ENCODE results near the gene RIMKLB.

RIMKLB gene

DNA sequence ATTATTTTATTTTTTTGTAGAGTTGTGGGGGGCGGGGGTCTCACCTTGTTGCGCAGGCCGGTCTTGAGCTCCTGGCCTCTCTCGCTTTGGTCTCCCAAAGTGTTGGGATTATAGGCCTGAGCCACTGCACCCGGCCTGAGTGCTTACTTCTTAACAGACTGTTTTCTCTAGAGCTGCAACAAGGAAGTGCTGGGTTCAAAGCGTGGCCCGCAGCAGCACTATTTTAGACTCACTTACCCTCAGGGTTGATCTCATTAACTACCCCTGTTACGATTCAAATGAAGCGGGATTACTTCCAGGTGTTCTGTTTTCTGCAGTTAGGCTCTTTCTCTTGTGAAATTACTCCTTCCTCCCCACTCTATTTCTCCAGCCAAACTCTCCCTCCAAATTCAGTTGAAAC, 133.3 kb downstream of the RIMKLB start:
- Histone ChIP-seq H3K36me3 (ENCODE audit: control insufficient read depth in 2 of 2, insufficient read depth in 2 of 2, low read length in 2 of 2) (no peaks in the 10 kb centered on the region), H3K9ac (ENCODE audit: low read length in 2 of 2) (no peak overlapping the region), H3K4me1 (ENCODE audit: control insufficient read depth, insufficient read depth, low read length) (no peaks in the 10 kb centered on the region), H3K4me3 (ENCODE audit: low read length in 2 of 2) (no peak overlapping the region), H3K9me3 (ENCODE audit: control insufficient read depth in 2 of 2, low read length in 2 of 2) (no peaks in the 10 kb centered on the region), H3K27me3 (ENCODE audit: control insufficient read depth in 1 of 2, insufficient read depth in 2 of 2, low read length in 2 of 2) (no peaks in the 10 kb centered on the region), H3K27ac (ENCODE audit: low read length) (no peak overlapping the region)

DNA sequence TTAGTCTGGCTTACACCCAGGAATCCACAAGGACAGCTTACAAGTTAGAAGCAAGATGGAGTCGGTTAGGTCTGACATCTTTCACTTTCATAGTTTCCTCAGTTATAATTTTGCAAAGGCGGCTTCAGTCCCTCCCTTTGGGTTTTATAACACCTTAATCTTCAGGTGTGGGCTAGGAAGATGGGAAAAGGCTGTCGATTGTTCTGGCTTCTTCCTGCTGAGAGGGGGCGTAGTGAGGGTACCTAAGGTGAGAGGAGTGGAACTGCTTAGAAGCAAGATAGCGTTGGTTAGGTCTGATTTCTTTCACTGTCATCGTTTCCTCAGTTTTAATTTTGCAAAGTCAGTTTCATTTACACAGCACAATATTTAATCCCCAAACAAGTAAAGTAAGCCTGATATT, 134.7 kb downstream of the RIMKLB start:
- H3K27me3 ChIP-seq (ENCODE audit: control insufficient read depth in 1 of 2, insufficient read depth in 2 of 2, low read length in 2 of 2) = no peaks in the 10 kb centered on the region
- no peaks in the 10 kb centered on the region for H3K36me3 ChIP-seq (ENCODE audit: control insufficient read depth in 2 of 2, insufficient read depth in 2 of 2, low read length in 2 of 2)
- no peak overlapping the region for H3K4me3 ChIP-seq (ENCODE audit: low read length in 2 of 2)
- no peak overlapping the region for H3K9ac ChIP-seq (ENCODE audit: low read length in 2 of 2)
- H3K27ac ChIP-seq (ENCODE audit: low read length) = no peak overlapping the region
- H3K4me1 ChIP-seq (ENCODE audit: control insufficient read depth, insufficient read depth, low read length) = no peaks in the 10 kb centered on the region
- H3K9me3 ChIP-seq (ENCODE audit: control insufficient read depth in 2 of 2, low read length in 2 of 2) = no peaks in the 10 kb centered on the region

Measured in stomach smooth muscle (tissue), 2 donors.